Stomach (tissue), 9 donors: ENCODE results near the gene MISP. TPM values are rescaled to one million over a fixed set of nuclear protein-coding genes. Genes with fewer than 3 reads are reported as not detected.

ENCODE experiments used
- DNase-seq, 2 donors: peaks; one replicate each; pipeline versions ENCODE4 v3.0.0 to v3.0.0-alpha.2; 2013 to 2019
- H3K27ac ChIP-seq, 5 donors: fragments of 200-600 bp in 4 of 5; sonication (generic) in 4 of 5; one replicate each; pipeline ENCODE4 v1.5.1; 2013 to 2019; ENCODE audit warnings: mild to moderate bottlenecking in 1 of 5, moderate library complexity in 1 of 5
- H3K27me3 ChIP-seq, 3 donors: fragments of 200-600 bp; sonication (generic); one replicate each; pipeline ENCODE4 v1.5.1; 2017 to 2019; ENCODE audit warnings: mixed run types in 1 of 3
- H3K36me3 ChIP-seq, 4 donors: fragments of 200-600 bp; sonication (generic); 1 replicate in 3 of 4; 2 replicates in 1 of 4; pipeline ENCODE4 v1.5.1; 2016 to 2019
- H3K4me1 ChIP-seq, 4 donors: fragments of 200-600 bp; sonication (generic); one replicate each; pipeline ENCODE4 v1.5.1; 2016 to 2019
- H3K4me3 ChIP-seq, 4 donors: fragments of 200-600 bp; sonication (generic) in 3 of 4; one replicate each; pipeline ENCODE4 v1.5.1; 2016 to 2019; ENCODE audit warnings: mild to moderate bottlenecking in 1 of 4
- H3K9me3 ChIP-seq, 4 donors: fragments of 200-600 bp; sonication (generic); one replicate each; pipeline ENCODE4 v1.5.1; 2016 to 2019
- CTCF ChIP-seq, 7 experiments: fragments of 450-650 bp in 4 of 7; fragments of 200-600 bp in 3 of 7; sonication (generic) in 3 of 7; IDR thresholded peaks; one replicate each; pipeline ENCODE4 v1.5.1; 2016 to 2019; ENCODE audit warnings: antibody characterized with exemption in 7 of 7, control low read depth in 2 of 7, mild to moderate bottlenecking in 1 of 7
- EP300 ChIP-seq: sonication (generic); formaldehyde crosslinking; IDR thresholded peaks from one replicate; pipeline ENCODE4 v1.6.1; 2017; ENCODE audit warnings: antibody characterized with exemption
- POLR2A ChIP-seq, 4 donors: fragments of 450-650 bp; IDR thresholded peaks; one replicate each; pipeline ENCODE4 v1.6.1; 2016; ENCODE audit warnings: antibody characterized with exemption in 4 of 4, control low read depth in 2 of 4, mild to moderate bottlenecking in 1 of 4, moderate library complexity in 1 of 4
- POLR2AphosphoS5 ChIP-seq, 3 donors: sonication (generic); formaldehyde crosslinking; IDR thresholded peaks; one replicate each; pipeline ENCODE4 v1.6.1; 2016; ENCODE audit warnings: antibody characterized with exemption in 3 of 3
- WGBS, 5 donors: extraction: QIAGEN DNeasy Blood & Tissue Kit in 3 of 5; methylation state at CpG; one replicate each; pipeline versions ENCODE4 v1.1.5 to v1.1.7; 2013 to 2018; 5-methylcytosine and 5-hydroxymethylcytosine counted together
- intact Hi-C: fragments of 100-400 bp; cut with DNase I; formaldehyde crosslinking; loops from one replicate; pipeline ENCODE4 v1.15.1; 2023; ENCODE audit warnings: low total_unique reads
- polyA plus RNA-seq, 3 donors: library from polyadenylated mRNA; stranded (reverse); fragments of 200-250 nt; gene quantifications; one replicate each; pipeline ENCODE4 v1.2.3, GENCODE V29; 2013
- total RNA-seq, 5 donors: library from RNA; depleted of rRNA; stranded (reverse); fragments of >200 nt; gene quantifications; one replicate each; pipeline versions ENCODE4 v1.1.0 to v1.2.3, GENCODE V29; 2014 to 2016
- donor health status: healthy with polysubstance abuse.
- donor health status: Bipolar disorder and iron deficiency.
- donor health status: healthy.

The MISP gene
- total and polyA plus RNA-seq, 8 donors = 2.1 to 149 (median 12.7) TPM

- intact Hi-C loops = loop anchor here (10.0 kb wide), 1 partner anchor 221 kb away; the partner anchor contains the start of gene WDR18
- no peak overlapping the region for H3K4me3 ChIP-seq
- TF ChIP-seq EP300 (no peak), POLR2A (IDR thresholded peaks at IDR 0.05) (no peak), POLR2AphosphoS5 (IDR thresholded peaks at IDR 0.05) (no peak), CTCF (IDR thresholded peaks at IDR 0.05) (no peak)
- no peak overlapping the region for H3K27ac ChIP-seq
- H3K36me3 ChIP-seq = peaks cover 0 to 47% (median 11%) of the 10 kb centered on the region in 4 donors
- H3K9me3 ChIP-seq = peaks cover 0 to 9% (median 3%) of the 10 kb centered on the region in 4 donors
- DNase-seq = no peak
- 80 to 97% (median 94%) methylated on average over 6 of the region's 6 CpGs for WGBS, 5 donors
- peaks cover 0 to 19% (median 0%) of the 10 kb centered on the region in 3 donors for H3K27me3 ChIP-seq
- peaks cover 0 to 7% (median 0%) of the 10 kb centered on the region in 4 donors for H3K4me1 ChIP-seq
Observed at GRCh38 chr19:763869-764268, 13.0 kb downstream of the MISP start.

- TF ChIP-seq CTCF (IDR thresholded peaks at IDR 0.05) = no peak
- TF ChIP-seq POLR2AphosphoS5 (IDR thresholded peaks at IDR 0.05) = no peak
- TF ChIP-seq EP300 = no peak
- no peak for TF ChIP-seq POLR2A (IDR thresholded peaks at IDR 0.05)
- Histone ChIP-seq H3K4me1 (peaks cover 0 to 7% (median 0%) of the 10 kb centered on the region in 4 donors), H3K4me3 (no peak overlapping the region), H3K27me3 (peaks cover 0 to 19% (median 0%) of the 10 kb centered on the region in 3 donors), H3K9me3 (peaks cover 0 to 4% (median 0%) of the 10 kb centered on the region in 4 donors), H3K36me3 (peaks cover 0 to 47% (median 11%) of the 10 kb centered on the region in 4 donors), H3K27ac (no peak overlapping the region)
- intact Hi-C loops = loop anchor here (10.0 kb wide), 1 partner anchor 220 kb away; the partner anchor contains the start of gene WDR18
- WGBS, 5 donors = 94 to 99% (median 94%) methylated on average over 10 to 12 of the region's 12 CpGs
- DNase-seq = no peak
Observed at GRCh38 chr19:764301-764700, 13.4 kb downstream of the MISP start.

DNA sequence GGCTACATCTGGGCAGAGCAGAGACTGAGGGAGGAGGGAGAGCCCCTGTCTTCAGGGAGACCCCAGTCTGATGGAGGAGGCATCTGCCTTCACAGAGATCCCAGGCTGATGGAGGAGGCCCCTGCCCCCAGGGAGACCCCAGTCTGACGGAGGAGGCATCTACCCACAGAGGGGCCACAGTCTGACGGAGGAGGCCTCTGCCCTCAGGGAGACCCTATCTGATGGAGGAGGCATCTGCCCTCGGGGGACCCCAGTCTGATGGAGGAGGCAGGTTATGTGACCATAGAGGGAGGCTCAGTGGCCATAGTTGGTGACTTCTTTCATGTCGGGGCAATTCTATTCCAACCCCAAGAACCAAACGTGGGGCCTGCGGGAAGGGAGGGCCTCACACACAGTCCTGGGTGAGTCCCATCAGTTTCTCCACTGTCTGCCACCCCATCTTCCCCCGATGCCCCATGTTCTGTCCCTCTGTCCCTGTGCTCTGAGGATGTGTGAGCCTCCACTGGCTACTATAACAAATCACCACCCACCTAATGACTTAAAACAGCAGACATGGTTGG is 14.3 kb downstream of the MISP start:
- Histone ChIP-seq H3K9me3 (no peaks in the 10 kb centered on the region), H3K4me3 (no peak overlapping the region), H3K4me1 (peaks cover 0 to 8% (median 3%) of the 10 kb centered on the region in 4 donors), H3K27me3 (peaks cover 0 to 19% (median 0%) of the 10 kb centered on the region in 3 donors), H3K27ac (no peak overlapping the region), H3K36me3 (peaks cover 0 to 38% (median 9%) of the 10 kb centered on the region in 4 donors)
- WGBS, 5 donors = 73 to 87% (median 80%) methylated on average over 5 to 7 of the region's 7 CpGs
- TF ChIP-seq POLR2A (IDR thresholded peaks at IDR 0.05) (no peak), POLR2AphosphoS5 (IDR thresholded peaks at IDR 0.05) (no peak)
- intact Hi-C loops = loop anchor here (5.0 to 10.0 kb wide), 3 partner anchors 92 to 220 kb away; partner anchors contain the start of genes CFD, KISS1R and WDR18
- DNase-seq = no peak

DNA sequence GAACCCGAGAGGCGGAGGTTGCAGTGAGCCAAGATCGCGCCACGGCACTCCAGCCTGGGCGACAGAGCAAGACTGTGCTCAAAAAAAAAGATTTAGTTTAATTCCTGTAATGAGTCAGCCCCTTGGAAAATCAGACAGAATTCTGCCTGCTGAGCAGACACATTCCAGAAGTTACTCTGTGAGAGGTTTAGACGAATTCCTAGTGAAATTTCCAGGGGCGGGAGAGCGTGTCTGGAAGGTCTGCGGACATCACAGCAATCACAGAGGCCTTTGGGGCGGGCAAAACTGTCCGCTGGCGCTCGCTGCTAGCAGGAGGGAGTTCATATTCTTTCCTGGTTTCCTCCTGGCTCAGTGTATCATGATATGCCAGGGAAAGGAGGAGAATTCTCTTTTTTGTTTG is 17.5 kb downstream of the MISP start:
- no peaks in the 10 kb centered on the region for H3K9me3 ChIP-seq
- H3K4me1 ChIP-seq = peaks cover 0 to 18% (median 10%) of the 10 kb centered on the region in 4 donors
- DNase-seq = peak in 1 of 2 donors; percentile 73
- intact Hi-C loops = loop anchor here (5.0 to 10.0 kb wide), 3 partner anchors 89 to 216 kb away; partner anchors contain the start of genes CFD, KISS1R and WDR18
- H3K27ac ChIP-seq = no peak overlapping the region
- TF ChIP-seq POLR2A (IDR thresholded peaks at IDR 0.05) = no peak
- TF ChIP-seq EP300 = no peak
- TF ChIP-seq CTCF (IDR thresholded peaks at IDR 0.05) = no peak
- TF ChIP-seq POLR2AphosphoS5 (IDR thresholded peaks at IDR 0.05) = no peak
- H3K27me3 ChIP-seq = peaks cover 0 to 27% (median 0%) of the 10 kb centered on the region in 3 donors
- WGBS, 5 donors = 66 to 80% (median 71%) methylated on average over 14 of the region's 14 CpGs
- H3K4me3 ChIP-seq = no peak overlapping the region
- H3K36me3 ChIP-seq = peaks cover 0 to 16% (median 5%) of the 10 kb centered on the region in 4 donors
